MCF 10A (cell line): ENCODE measurements around the gene PTBP3. TPM values are rescaled to one million over a fixed set of nuclear protein-coding genes. Genes with fewer than 3 reads are reported as not detected.
A peak's percentile ranks its signal among the peaks of the same experiment; 100 is the strongest.

Source experiments
- BruUV-seq: library from RNA; stranded (reverse); fragments of 400-500 nt; replicated peaks from 2 replicates; lab custom pipeline; 2021; lab: Mats Ljungman, UMichigan
- CTCF ChIA-PET: fragments of 300-600 bp; sonication (Branson Sonifier 250); formaldehyde crosslinking; extraction: SDS; loops from one replicate; lab custom pipeline; 2021; ENCODE audit warnings: antibody characterized with exemption, inconsistent platforms; lab: Yijun Ruan, JAX
- POLR2A ChIA-PET: fragments of 300-600, 350-650 bp; sonication (Branson Sonifier 250); formaldehyde crosslinking; extraction: SDS; loops from one replicate; lab custom pipeline; 2020; ENCODE audit warnings: antibody characterized with exemption, inconsistent platforms; lab: Yijun Ruan, JAX
- DNase-seq: peaks from one replicate; pipeline ENCODE4 v3.0.0-alpha.2; 2018; ENCODE audit not compliant: unreplicated experiment
- H3K27ac Mint-ChIP-seq: one replicate; pipeline ENCODE4 v1.8.0; 2022; ENCODE audit warnings: mild to moderate bottlenecking, low read depth, mixed read lengths; ENCODE audit not compliant: unreplicated experiment
- H3K27me3 Mint-ChIP-seq: one replicate; pipeline ENCODE4 v1.8.0; 2022; ENCODE audit warnings: mixed read lengths; ENCODE audit not compliant: insufficient read depth, unreplicated experiment
- H3K36me3 Mint-ChIP-seq: one replicate; pipeline ENCODE4 v1.8.0; 2022; ENCODE audit warnings: mild to moderate bottlenecking, moderate library complexity, mixed read lengths; ENCODE audit not compliant: insufficient read depth, unreplicated experiment
- H3K4me1 Mint-ChIP-seq: one replicate; pipeline ENCODE4 v1.8.0; 2022; ENCODE audit warnings: mixed read lengths; ENCODE audit not compliant: insufficient read depth, unreplicated experiment
- H3K4me3 Mint-ChIP-seq: one replicate; pipeline ENCODE4 v1.8.0; 2022; ENCODE audit warnings: mild to moderate bottlenecking, moderate library complexity, mixed read lengths; ENCODE audit not compliant: unreplicated experiment
- H3K9me3 Mint-ChIP-seq: one replicate; pipeline ENCODE4 v1.8.0; 2022; ENCODE audit warnings: mixed read lengths; ENCODE audit not compliant: unreplicated experiment
- intact Hi-C: fragments of 100-400 bp; cut with micrococcal nuclease; formaldehyde crosslinking; loops from 2 replicates; pipeline ENCODE4 v1.14.1; 2022
- total RNA-seq: library from RNA; stranded (reverse); gene quantifications from 2 replicates; pipeline ENCODE4 v1.2.3, GENCODE V29; 2022
- TF ChIP-seq, protein P1 (sequence below): fragments of 200-600 bp; IDR thresholded peaks from one replicate; pipeline ENCODE4 v1.8.0; 2022; ENCODE audit warnings: antibody characterized with exemption, mild to moderate bottlenecking; ENCODE audit not compliant: unreplicated experiment

PTBP3 gene
- total RNA-seq, 1 experiment from 2014 or later, result 79.2 TPM

DNA sequence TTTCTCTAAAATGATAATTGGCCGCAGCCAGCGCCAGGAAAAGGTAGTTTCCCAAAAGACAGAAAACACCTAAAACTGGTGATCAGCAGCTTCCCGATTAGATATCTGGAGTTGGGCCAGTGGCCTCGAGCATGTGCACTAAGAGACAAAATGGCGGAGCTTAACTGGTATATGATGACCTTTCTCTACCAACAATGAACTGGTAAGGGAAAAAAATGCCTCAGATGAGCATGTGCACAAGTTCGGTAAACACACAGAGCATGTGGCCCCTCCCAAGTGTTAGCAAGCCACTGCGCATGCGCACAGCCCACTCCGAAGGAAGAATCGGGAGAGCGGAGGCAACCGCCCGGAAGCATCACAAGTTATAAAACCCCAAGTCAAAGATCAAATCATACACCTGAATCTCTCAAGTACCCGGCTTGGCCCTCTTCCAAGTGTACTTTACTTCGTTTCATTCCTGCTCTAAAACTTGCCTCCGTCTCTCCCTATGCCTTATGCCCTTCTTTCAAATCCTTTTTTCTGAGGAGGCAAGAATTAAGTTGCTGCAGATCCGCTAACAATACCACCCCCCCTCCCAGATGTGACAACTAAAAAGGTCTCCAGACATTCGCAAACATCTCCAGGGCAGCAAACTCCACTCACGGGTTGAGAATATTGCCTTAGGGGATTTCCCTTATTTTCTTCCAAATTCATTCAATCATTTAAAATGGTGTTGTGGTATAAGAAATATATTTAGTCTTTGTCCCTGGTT lies 15.0 kb upstream of the PTBP3 start:
- intact Hi-C loops, result no loop called here
- DNase-seq, result peak; percentile 47
- ChIA-PET POLR2A (interaction anchor here (1.6 kb wide), 1 partner anchor 15 kb away, joined by 4 read pairs; the partner anchor contains the start of gene PTBP3), CTCF (interaction anchor here (0.9 to 1.5 kb wide), 2 partner anchors 13 kb away, joined by 5 read pairs; no protein-coding TSS in a partner anchor)
- Mint-ChIP-seq H3K27me3 (no peaks in the 10 kb centered on the region), H3K4me1 (peaks cover 8% of the 10 kb centered on the region), H3K4me3 (peak overlapping the region; percentile 65), H3K36me3 (no peaks in the 10 kb centered on the region), H3K27ac (peak overlapping the region; percentile 77), H3K9me3 (no peaks in the 10 kb centered on the region)
- TF ChIP-seq, protein P1, sequence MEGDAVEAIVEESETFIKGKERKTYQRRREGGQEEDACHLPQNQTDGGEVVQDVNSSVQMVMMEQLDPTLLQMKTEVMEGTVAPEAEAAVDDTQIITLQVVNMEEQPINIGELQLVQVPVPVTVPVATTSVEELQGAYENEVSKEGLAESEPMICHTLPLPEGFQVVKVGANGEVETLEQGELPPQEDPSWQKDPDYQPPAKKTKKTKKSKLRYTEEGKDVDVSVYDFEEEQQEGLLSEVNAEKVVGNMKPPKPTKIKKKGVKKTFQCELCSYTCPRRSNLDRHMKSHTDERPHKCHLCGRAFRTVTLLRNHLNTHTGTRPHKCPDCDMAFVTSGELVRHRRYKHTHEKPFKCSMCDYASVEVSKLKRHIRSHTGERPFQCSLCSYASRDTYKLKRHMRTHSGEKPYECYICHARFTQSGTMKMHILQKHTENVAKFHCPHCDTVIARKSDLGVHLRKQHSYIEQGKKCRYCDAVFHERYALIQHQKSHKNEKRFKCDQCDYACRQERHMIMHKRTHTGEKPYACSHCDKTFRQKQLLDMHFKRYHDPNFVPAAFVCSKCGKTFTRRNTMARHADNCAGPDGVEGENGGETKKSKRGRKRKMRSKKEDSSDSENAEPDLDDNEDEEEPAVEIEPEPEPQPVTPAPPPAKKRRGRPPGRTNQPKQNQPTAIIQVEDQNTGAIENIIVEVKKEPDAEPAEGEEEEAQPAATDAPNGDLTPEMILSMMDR, result no peak
- BruUV-seq, result no TSS peak

DNA sequence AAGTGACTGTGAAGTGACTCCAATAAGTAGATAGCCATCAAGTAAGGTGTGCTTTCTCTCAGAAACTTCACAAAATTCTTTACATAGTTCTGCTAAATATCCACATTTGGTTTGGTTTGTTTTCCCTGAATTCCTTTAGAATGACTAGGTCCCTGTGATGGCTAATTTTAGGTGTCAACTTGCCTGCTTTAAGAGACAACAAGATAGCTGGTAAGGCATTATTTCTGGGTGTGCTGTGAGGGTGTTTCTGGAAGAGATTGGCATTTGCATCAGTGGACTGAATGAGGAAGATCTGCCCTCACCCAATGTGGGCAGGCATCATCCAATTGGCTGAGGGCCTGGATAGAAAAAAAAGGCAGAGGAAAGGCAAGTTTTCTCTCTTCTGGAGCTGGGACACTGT lies 8.3 kb upstream of the PTBP3 start:
- BruUV-seq, result no TSS peak
- no peaks in the 10 kb centered on the region for H3K27me3 Mint-ChIP-seq
- no peaks in the 10 kb centered on the region for H3K36me3 Mint-ChIP-seq
- intact Hi-C loops, result no loop called here
- TF ChIP-seq, protein P1, result no peak
- peaks cover 21% of the 10 kb centered on the region for H3K4me1 Mint-ChIP-seq
- peak; percentile 38 for DNase-seq
- no peak overlapping the region for H3K4me3 Mint-ChIP-seq
- ChIA-PET POLR2A (interaction anchor here (0.8 to 1.1 kb wide), 2 partner anchors 17 to 209 kb away, joined by 3 read pairs; no protein-coding TSS in a partner anchor), CTCF (interaction anchor here (0.6 to 1.2 kb wide), 3 partner anchors 21 to 229 kb away, joined by 3 to 7 read pairs (median 4); no protein-coding TSS in a partner anchor)
- no peaks in the 10 kb centered on the region for H3K9me3 Mint-ChIP-seq
- peak overlapping the region; percentile 50 for H3K27ac Mint-ChIP-seq

DNA sequence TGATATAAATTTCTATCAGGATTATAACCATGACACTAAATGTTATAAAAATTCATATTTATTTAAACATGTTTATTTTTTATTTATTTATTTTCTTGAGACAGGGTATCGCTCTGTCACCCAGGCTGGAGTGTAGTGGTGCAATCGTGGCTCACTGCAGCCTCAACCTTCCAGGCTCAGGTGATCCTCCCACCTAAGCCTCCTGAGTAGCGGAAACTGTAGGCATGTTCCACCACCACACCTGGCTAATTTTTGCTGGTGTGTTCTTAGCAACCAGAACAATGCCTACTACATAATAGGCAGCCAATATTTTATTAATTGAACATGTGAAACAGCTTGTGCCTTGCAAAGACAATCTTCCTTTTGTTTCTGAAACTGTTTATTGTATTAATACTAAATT lies 6.5 kb upstream of the PTBP3 start:
- Mint-ChIP-seq H3K9me3 (no peaks in the 10 kb centered on the region), H3K4me1 (peaks cover 21% of the 10 kb centered on the region), H3K27me3 (no peaks in the 10 kb centered on the region), H3K4me3 (no peak overlapping the region), H3K27ac (no peak overlapping the region), H3K36me3 (no peaks in the 10 kb centered on the region)
- POLR2A ChIA-PET, result interaction anchor here (1.6 kb wide), 1 partner anchor 41 kb away, joined by 4 read pairs; no protein-coding TSS in a partner anchor
- CTCF ChIA-PET, result no interaction called here
- TF ChIP-seq, protein P1, result no peak
- DNase-seq, result no peak
- intact Hi-C loops, result no loop called here
- BruUV-seq, result no TSS peak

DNA sequence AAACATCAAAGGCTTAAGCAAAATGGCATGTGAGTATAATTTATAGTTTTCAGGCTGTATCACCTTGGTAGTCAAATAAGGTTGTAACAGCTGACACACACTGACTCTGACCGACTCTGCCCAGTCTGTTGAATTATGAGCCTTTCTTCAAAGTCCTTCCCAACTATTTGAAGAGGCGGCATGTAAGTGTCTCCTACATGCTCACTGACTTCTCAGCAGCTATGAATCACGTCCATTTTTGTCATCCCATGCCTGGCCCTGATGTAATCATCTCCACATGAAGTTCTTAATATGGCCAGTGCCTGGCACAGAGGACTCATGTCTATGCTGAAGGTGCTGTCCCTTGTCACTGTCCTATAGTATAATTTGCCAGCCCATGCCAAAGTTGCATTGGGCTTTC lies 5.1 kb upstream of the PTBP3 start:
- H3K36me3 Mint-ChIP-seq, result no peaks in the 10 kb centered on the region
- H3K27ac Mint-ChIP-seq, result peak overlapping the region; percentile 39
- DNase-seq, result peak; percentile 64
- no peak overlapping the region for H3K4me3 Mint-ChIP-seq
- H3K4me1 Mint-ChIP-seq, result peaks cover 21% of the 10 kb centered on the region
- no peaks in the 10 kb centered on the region for H3K9me3 Mint-ChIP-seq
- CTCF ChIA-PET, result interaction anchor here (0.6 kb wide), 1 partner anchor 221 kb away, joined by 4 read pairs; no protein-coding TSS in a partner anchor
- TF ChIP-seq, protein P1, result no peak
- no peaks in the 10 kb centered on the region for H3K27me3 Mint-ChIP-seq
- POLR2A ChIA-PET, result interaction anchor here (0.6 to 0.7 kb wide), 2 partner anchors 23 to 166 kb away, joined by 3 to 4 read pairs; no protein-coding TSS in a partner anchor
- intact Hi-C loops, result no loop called here
- BruUV-seq, result no TSS peak
